H9 (cell line): Measurements from ENCODE around the gene TGM3. TPM values are rescaled to one million over a fixed set of nuclear protein-coding genes. Genes with fewer than 3 reads are reported as not detected.

Experiments used
- DNase-seq: peaks from one replicate; pipeline ENCODE4 v3.0.0-alpha.2; 2017
- H2AFZ ChIP-seq: one replicate; pipeline ENCODE4 v1.6.1; 2013; ENCODE audit warnings: mild to moderate bottlenecking, low read length, control low read depth, moderate library complexity
- H2AK5ac ChIP-seq: 2 replicates; pipeline ENCODE4 v1.6.1; 2013; ENCODE audit warnings: low read length, control low read depth, mixed read lengths; ENCODE audit not compliant: insufficient read length
- H2BK120ac ChIP-seq: one replicate; pipeline ENCODE4 v1.6.1; 2013; ENCODE audit warnings: low read depth, mild to moderate bottlenecking, low read length, control low read depth, inconsistent platforms; ENCODE audit not compliant: poor library complexity, severe bottlenecking
- H2BK12ac ChIP-seq: 2 replicates; pipeline ENCODE4 v1.6.1; 2013; ENCODE audit warnings: low read length, control low read depth, mixed read lengths, low read depth; ENCODE audit not compliant: insufficient read length
- H2BK15ac ChIP-seq: 2 replicates; pipeline ENCODE4 v1.6.1; 2013; ENCODE audit warnings: low read depth, low read length, control low read depth
- H2BK20ac ChIP-seq: one replicate; pipeline ENCODE4 v1.6.1; 2013; ENCODE audit warnings: low read depth, mild to moderate bottlenecking, low read length, control low read depth, inconsistent platforms; ENCODE audit not compliant: poor library complexity, severe bottlenecking
- H2BK5ac ChIP-seq: 2 replicates; pipeline ENCODE4 v1.6.1; 2013; ENCODE audit warnings: low read length, control low read depth, mixed read lengths; ENCODE audit not compliant: insufficient read length
- H3K14ac ChIP-seq: 2 replicates; pipeline ENCODE4 v1.6.1; 2013; ENCODE audit warnings: low read length, control low read depth; ENCODE audit not compliant: insufficient read depth
- H3K18ac ChIP-seq: 2 replicates; pipeline ENCODE4 v1.6.1; 2013; ENCODE audit warnings: low read depth, mild to moderate bottlenecking, mixed read lengths, low read length, control low read depth; ENCODE audit not compliant: insufficient read length
- H3K23ac ChIP-seq: 2 replicates; pipeline ENCODE4 v1.6.1; 2013; ENCODE audit warnings: low read length, control low read depth, mixed read lengths, low read depth; ENCODE audit not compliant: insufficient read length
- H3K23me2 ChIP-seq: 2 replicates; pipeline ENCODE4 v1.6.1; 2013; ENCODE audit warnings: low read depth, mild to moderate bottlenecking, mixed read lengths, low read length, control low read depth; ENCODE audit not compliant: insufficient read length, poor library complexity, severe bottlenecking
- H3K27ac ChIP-seq: 2 replicates; pipeline ENCODE4 v1.5.1; 2013; ENCODE audit warnings: low read length, control low read depth, mixed read lengths, low read depth; ENCODE audit not compliant: insufficient read length
- H3K27me3 ChIP-seq: 2 replicates; pipeline ENCODE4 v1.6.1; 2013; ENCODE audit warnings: low read length, control low read depth, inconsistent platforms; ENCODE audit not compliant: insufficient read depth
- H3K4ac ChIP-seq: 2 replicates; pipeline ENCODE4 v1.6.1; 2013; ENCODE audit warnings: low read depth, mild to moderate bottlenecking, control low read depth, inconsistent platforms, low read length, moderate library complexity
- H3K4me1 ChIP-seq: 2 replicates; pipeline ENCODE4 v1.6.1; 2013; ENCODE audit warnings: low read length, control low read depth, inconsistent platforms; ENCODE audit not compliant: insufficient read depth
- H3K4me2 ChIP-seq: 2 replicates; pipeline ENCODE4 v1.6.1; 2013; ENCODE audit warnings: low read length, control low read depth, mixed read lengths; ENCODE audit not compliant: insufficient read length, insufficient read depth
- H3K56ac ChIP-seq: 2 replicates; pipeline ENCODE4 v1.6.1; 2013; ENCODE audit warnings: low read depth, mild to moderate bottlenecking, mixed read lengths, low read length, control low read depth; ENCODE audit not compliant: insufficient read length
- H3K79me1 ChIP-seq: 2 replicates; pipeline ENCODE4 v1.6.1; 2013; ENCODE audit warnings: low read depth, mild to moderate bottlenecking, moderate library complexity, low read length, control low read depth, inconsistent platforms; ENCODE audit not compliant: insufficient read depth, poor library complexity, severe bottlenecking
- H3K79me2 ChIP-seq: 2 replicates; pipeline ENCODE4 v1.6.1; 2013; ENCODE audit warnings: low read length, control low read depth, inconsistent platforms; ENCODE audit not compliant: insufficient read depth
- H3K9ac ChIP-seq: 2 replicates; pipeline ENCODE4 v1.6.1; 2013; ENCODE audit warnings: low read length, control low read depth, mixed read lengths; ENCODE audit not compliant: insufficient read length; ENCODE audit errors: extremely low read depth
- H3K9me3 ChIP-seq: one replicate; pipeline ENCODE4 v1.6.1; 2013; ENCODE audit warnings: low read depth, low read length, inconsistent platforms; ENCODE audit not compliant: control insufficient read depth
- H3T11ph ChIP-seq: one replicate; pipeline ENCODE4 v1.6.1; 2013; ENCODE audit warnings: mild to moderate bottlenecking, low read length, control low read depth, inconsistent platforms
- H4K20me1 ChIP-seq: one replicate; pipeline ENCODE4 v1.6.1; 2013; ENCODE audit not compliant: control insufficient read depth, insufficient read length, insufficient read depth
- H4K5ac ChIP-seq: 2 replicates; pipeline ENCODE4 v1.6.1; 2013; ENCODE audit warnings: low read depth, mild to moderate bottlenecking, mixed read lengths, low read length, control low read depth; ENCODE audit not compliant: insufficient read length
- H4K8ac ChIP-seq: replicated peaks from 2 replicates; pipeline ENCODE4 v1.6.1; 2013; ENCODE audit warnings: low read length, control low read depth, mixed read lengths, low read depth; ENCODE audit not compliant: insufficient read length
- H4K91ac ChIP-seq: 2 replicates; pipeline ENCODE4 v1.6.1; 2013; ENCODE audit warnings: low read depth, mild to moderate bottlenecking, moderate library complexity, mixed read lengths, low read length, control low read depth; ENCODE audit not compliant: insufficient read length
- H3K27ac Mint-ChIP-seq, 3 experiments: 2 replicates in 2 of 3; 3 replicates in 1 of 3; pipeline ENCODE4 v1.8.0; 2020 to 2021; ENCODE audit warnings: mixed read lengths in 3 of 3, mild to moderate bottlenecking in 1 of 3, moderate library complexity in 1 of 3
- H3K27me3 Mint-ChIP-seq: 2 replicates; pipeline ENCODE4 v1.8.0; 2021; ENCODE audit warnings: low read depth, mild to moderate bottlenecking, moderate library complexity, mixed read lengths
- H3K36me3 Mint-ChIP-seq, 3 experiments: 2 replicates in 2 of 3; 3 replicates in 1 of 3; pipeline ENCODE4 v1.8.0; 2020 to 2021; ENCODE audit warnings: low read depth in 3 of 3, mixed read lengths in 3 of 3; ENCODE audit not compliant: insufficient read depth in 1 of 3
- H3K4me1 Mint-ChIP-seq, 2 experiments: 2 replicates each; pipeline ENCODE4 v1.8.0; 2020; ENCODE audit warnings: mixed read lengths in 2 of 2
- H3K4me3 Mint-ChIP-seq, 2 experiments: 2 replicates in 1 of 2; 3 replicates in 1 of 2; pipeline ENCODE4 v1.8.0; 2020 to 2021; ENCODE audit warnings: mild to moderate bottlenecking in 2 of 2, mixed read lengths in 2 of 2, moderate library complexity in 1 of 2
- H3K9me3 Mint-ChIP-seq, 2 experiments: 2 replicates in 1 of 2; 3 replicates in 1 of 2; pipeline ENCODE4 v1.8.0; 2020; ENCODE audit warnings: mild to moderate bottlenecking in 2 of 2, mixed read lengths in 2 of 2, moderate library complexity in 1 of 2
- WGBS: extraction: QIAGEN DNeasy Blood & Tissue Kit; methylation state at CpG from one replicate; pipeline ENCODE4 v1.1.7; 2013; ENCODE audit warnings: missing lambda C conversion rate, low lambda C conversion rate, mixed read lengths; ENCODE audit not compliant: insufficient read length; ENCODE audit errors: extremely low coverage; 5-methylcytosine and 5-hydroxymethylcytosine counted together
- total RNA-seq: library from RNA; stranded (reverse); gene quantifications from 2 replicates; pipeline ENCODE4 v1.2.1, GENCODE V29; 2021
- TF ChIP-seq, protein P1 (sequence below): fragments of 200-600 bp; sonication (generic); conservative IDR thresholded peaks from 3 replicates; pipeline ENCODE4 v1.8.0; 2021; ENCODE audit warnings: antibody characterized with exemption, mild to moderate bottlenecking

The TGM3 gene
- total RNA-seq, 1 experiment from 2014 or later, result not detected

- H4K91ac ChIP-seq, result no peak overlapping the region
- no peak overlapping the region for H3T11ph ChIP-seq
- DNase-seq, result no peak
- no peak overlapping the region for H2BK15ac ChIP-seq
- Mint-ChIP-seq H3K4me1 (peaks cover 0 to 5% of the 10 kb centered on the region in 2 experiments; a peak in 2 of 4 replicates), H3K36me3 (peaks cover 0 to 4% (median 2%) of the 10 kb centered on the region in 3 experiments; a peak in 3 of 7 replicates), H3K9me3 (peaks cover 12% of the 10 kb centered on the region in 2 experiments; a peak in 3 of 5 replicates), H3K4me3 (no peak overlapping the region), H3K27me3 (peaks cover 9% of the 10 kb centered on the region; the same call in 1 of the 2 replicates), H3K27ac (no peak overlapping the region)
- H3K27ac ChIP-seq, result no peak overlapping the region
- no peak overlapping the region for H2BK12ac ChIP-seq
- H3K56ac ChIP-seq, result no peak overlapping the region
- H3K9me3 ChIP-seq, result no peaks in the 10 kb centered on the region
- no peak overlapping the region for H2AK5ac ChIP-seq
- H3K18ac ChIP-seq, result no peak overlapping the region
- no peak overlapping the region for H4K5ac ChIP-seq
- H2BK120ac ChIP-seq, result no peak overlapping the region
- H3K23me2 ChIP-seq, result no peaks in the 10 kb centered on the region
- no peaks in the 10 kb centered on the region for H3K4me1 ChIP-seq
- no peaks in the 10 kb centered on the region for H3K79me2 ChIP-seq
- H3K79me1 ChIP-seq, result no peaks in the 10 kb centered on the region
- no peaks in the 10 kb centered on the region for H3K27me3 ChIP-seq
- no peak overlapping the region for H3K14ac ChIP-seq
- no peak overlapping the region for H3K4me2 ChIP-seq
- no peak overlapping the region for H3K9ac ChIP-seq
- no peak overlapping the region for H2BK5ac ChIP-seq
- WGBS, result no CpG with 5 or more reads among the region's 6 CpGs
- H3K23ac ChIP-seq, result no peak overlapping the region
- H2BK20ac ChIP-seq, result no peak overlapping the region
- no peak overlapping the region for H4K8ac ChIP-seq
- TF ChIP-seq, protein P1, sequence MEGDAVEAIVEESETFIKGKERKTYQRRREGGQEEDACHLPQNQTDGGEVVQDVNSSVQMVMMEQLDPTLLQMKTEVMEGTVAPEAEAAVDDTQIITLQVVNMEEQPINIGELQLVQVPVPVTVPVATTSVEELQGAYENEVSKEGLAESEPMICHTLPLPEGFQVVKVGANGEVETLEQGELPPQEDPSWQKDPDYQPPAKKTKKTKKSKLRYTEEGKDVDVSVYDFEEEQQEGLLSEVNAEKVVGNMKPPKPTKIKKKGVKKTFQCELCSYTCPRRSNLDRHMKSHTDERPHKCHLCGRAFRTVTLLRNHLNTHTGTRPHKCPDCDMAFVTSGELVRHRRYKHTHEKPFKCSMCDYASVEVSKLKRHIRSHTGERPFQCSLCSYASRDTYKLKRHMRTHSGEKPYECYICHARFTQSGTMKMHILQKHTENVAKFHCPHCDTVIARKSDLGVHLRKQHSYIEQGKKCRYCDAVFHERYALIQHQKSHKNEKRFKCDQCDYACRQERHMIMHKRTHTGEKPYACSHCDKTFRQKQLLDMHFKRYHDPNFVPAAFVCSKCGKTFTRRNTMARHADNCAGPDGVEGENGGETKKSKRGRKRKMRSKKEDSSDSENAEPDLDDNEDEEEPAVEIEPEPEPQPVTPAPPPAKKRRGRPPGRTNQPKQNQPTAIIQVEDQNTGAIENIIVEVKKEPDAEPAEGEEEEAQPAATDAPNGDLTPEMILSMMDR, result no peak
- no peak overlapping the region for H2AFZ ChIP-seq
- no peak overlapping the region for H3K4ac ChIP-seq
- no peaks in the 10 kb centered on the region for H4K20me1 ChIP-seq
These were observed 15.7 kb upstream of the TGM3 start for GRCh38 chr20:2280082-2280481.
